AG04450 (cell line): ENCODE data around the gene SOWAHA. TPM values are rescaled to one million over a fixed set of nuclear protein-coding genes. Genes with fewer than 3 reads are reported as not detected.

Source experiments
- CTCF ChIA-PET: fragments of 300-600, 350-600 bp; formaldehyde crosslinking; extraction: SDS; loops from one replicate; lab custom pipeline; 2022; ENCODE audit warnings: antibody characterized with exemption, inconsistent platforms; lab: Charles Lee
- POLR2A ChIA-PET: fragments of 350-600 bp; formaldehyde crosslinking; extraction: SDS; loops from one replicate; lab custom pipeline; 2021; ENCODE audit warnings: antibody characterized with exemption, inconsistent platforms; lab: Yijun Ruan, JAX
- DNase-seq: peaks from one replicate; pipeline ENCODE4 v3.0.0-alpha.2; 2011; ENCODE audit warnings: low read depth, low spot score
- H3K27ac ChIP-seq: one replicate; pipeline ENCODE4 v1.5.1; 2012; ENCODE audit warnings: low read depth, low read length, control low read depth
- H3K27me3 ChIP-seq: one replicate; pipeline ENCODE4 v1.6.0; 2012; ENCODE audit warnings: low read length; ENCODE audit not compliant: control insufficient read depth, insufficient read depth
- H3K4me3 ChIP-seq: 2 replicates; pipeline ENCODE4 v1.5.1; 2011; ENCODE audit warnings: mild to moderate bottlenecking, low read depth, low read length, control low read depth
- H3K9me3 ChIP-seq: 2 replicates; pipeline ENCODE4 v1.5.1; 2012; ENCODE audit warnings: low read length; ENCODE audit not compliant: control insufficient read depth, insufficient read depth
- polyA plus RNA-seq: library from polyadenylated mRNA; depleted of rRNA; stranded (reverse); fragments of >200 nt; gene quantifications from 2 replicates; pipeline ENCODE4 v1.2.3, GENCODE V29; 2011
- TF ChIP-seq, protein P1 (sequence below): IDR thresholded peaks from 2 replicates; pipeline ENCODE4 v1.5.1; 2011; ENCODE audit warnings: low read depth, low read length, control low read depth, inconsistent platforms

SOWAHA gene
- polyA plus RNA-seq, 1 experiment, result not detected

DNA sequence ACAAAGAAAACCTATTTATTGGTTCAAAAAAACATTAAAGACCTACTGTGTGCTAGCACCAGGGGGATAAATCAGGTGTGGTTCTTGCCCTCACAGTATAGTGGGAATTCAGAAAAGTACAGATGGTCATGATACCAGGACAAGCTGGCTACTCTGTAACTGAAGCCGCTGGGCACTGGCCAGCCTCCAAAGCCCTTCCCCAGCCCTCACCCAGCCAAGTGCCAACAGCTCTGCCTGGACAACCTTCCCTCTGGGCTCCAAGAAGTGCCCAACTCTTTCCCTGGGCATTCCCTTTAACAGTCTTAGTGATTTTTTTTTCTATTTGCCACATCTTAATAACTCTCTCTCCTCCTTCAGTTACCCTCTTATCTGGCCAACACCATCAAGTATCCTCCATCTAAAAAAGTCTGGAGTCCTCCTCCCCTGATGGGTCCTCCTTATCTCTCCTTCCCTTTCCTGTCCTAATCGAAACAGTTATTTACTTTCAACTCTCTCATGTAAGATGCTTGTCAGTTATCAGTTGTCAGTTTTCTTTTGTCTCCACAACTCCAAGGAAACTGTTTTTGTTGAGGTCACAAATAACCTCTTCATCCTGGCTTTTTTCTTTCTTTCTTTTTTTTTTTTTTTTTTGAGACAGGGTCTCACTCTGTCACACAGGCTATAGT is 22.8 kb upstream of the SOWAHA start:
- ChIA-PET CTCF (interaction anchor here (0.7 to 1.7 kb wide), 2 partner anchors 30 to 292 kb away, joined by 3 to 6 read pairs; no protein-coding TSS in a partner anchor), POLR2A (no interaction called here)
- no peak for DNase-seq
- no peak overlapping the region for H3K4me3 ChIP-seq
- no peak overlapping the region for H3K27ac ChIP-seq
- TF ChIP-seq, protein P1, sequence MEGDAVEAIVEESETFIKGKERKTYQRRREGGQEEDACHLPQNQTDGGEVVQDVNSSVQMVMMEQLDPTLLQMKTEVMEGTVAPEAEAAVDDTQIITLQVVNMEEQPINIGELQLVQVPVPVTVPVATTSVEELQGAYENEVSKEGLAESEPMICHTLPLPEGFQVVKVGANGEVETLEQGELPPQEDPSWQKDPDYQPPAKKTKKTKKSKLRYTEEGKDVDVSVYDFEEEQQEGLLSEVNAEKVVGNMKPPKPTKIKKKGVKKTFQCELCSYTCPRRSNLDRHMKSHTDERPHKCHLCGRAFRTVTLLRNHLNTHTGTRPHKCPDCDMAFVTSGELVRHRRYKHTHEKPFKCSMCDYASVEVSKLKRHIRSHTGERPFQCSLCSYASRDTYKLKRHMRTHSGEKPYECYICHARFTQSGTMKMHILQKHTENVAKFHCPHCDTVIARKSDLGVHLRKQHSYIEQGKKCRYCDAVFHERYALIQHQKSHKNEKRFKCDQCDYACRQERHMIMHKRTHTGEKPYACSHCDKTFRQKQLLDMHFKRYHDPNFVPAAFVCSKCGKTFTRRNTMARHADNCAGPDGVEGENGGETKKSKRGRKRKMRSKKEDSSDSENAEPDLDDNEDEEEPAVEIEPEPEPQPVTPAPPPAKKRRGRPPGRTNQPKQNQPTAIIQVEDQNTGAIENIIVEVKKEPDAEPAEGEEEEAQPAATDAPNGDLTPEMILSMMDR, result no peak
- H3K9me3 ChIP-seq, result no peaks in the 10 kb centered on the region
- peaks cover 8% of the 10 kb centered on the region for H3K27me3 ChIP-seq

DNA sequence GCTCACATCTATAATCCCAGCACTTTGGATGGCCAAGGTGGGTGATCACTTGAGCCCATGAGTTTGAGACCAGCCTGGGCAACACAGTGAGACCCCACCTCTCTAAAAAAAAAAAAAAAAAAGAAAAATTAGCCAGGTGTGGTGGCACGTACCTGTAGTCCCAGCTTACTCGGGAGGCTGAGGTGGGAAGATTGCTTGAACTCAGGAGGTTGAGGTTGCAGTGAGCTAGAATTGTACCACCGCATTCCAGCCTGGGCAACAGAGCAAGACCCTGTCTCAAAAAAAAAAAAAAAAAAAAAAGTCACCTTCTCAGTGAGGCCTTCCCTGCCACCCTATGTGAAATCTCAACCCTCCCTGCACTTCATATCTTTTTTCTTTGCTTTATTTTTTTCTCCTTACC is 22.1 kb upstream of the SOWAHA start:
- H3K4me3 ChIP-seq, result no peak overlapping the region
- ChIA-PET CTCF (interaction anchor here (0.7 to 2.4 kb wide), 2 partner anchors 29 to 293 kb away, joined by 3 to 9 read pairs; no protein-coding TSS in a partner anchor), POLR2A (no interaction called here)

DNA sequence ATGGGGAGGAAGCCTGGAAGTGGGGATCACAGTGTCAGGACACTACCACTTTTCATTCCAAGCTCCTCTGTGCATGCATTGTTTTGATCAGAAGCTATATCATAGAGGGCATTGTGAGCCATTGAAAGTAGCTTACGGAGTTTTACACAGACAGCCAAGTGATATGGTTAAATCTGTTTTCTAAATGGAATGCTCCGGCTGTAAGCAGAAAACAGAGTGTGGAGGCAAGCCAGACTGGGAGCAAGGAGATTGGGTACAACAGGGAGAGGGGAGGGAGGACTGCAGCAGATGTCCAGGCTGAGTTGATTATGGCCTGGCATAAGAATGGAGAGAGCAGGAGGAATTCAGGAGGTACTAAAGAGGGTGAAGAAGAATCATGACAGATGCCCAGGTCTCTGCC is 15.5 kb upstream of the SOWAHA start:
- Histone ChIP-seq H3K4me3 (no peak overlapping the region), H3K27me3 (peaks cover 27% of the 10 kb centered on the region), H3K27ac (no peak overlapping the region), H3K9me3 (no peaks in the 10 kb centered on the region)
- CTCF ChIA-PET, result interaction anchor here (0.7 to 6.7 kb wide), 5 partner anchors 10 to 412 kb away, joined by 4 to 54 read pairs (median 6); no protein-coding TSS in a partner anchor
- POLR2A ChIA-PET, result no interaction called here
- TF ChIP-seq, protein P1, result no peak
- no peak for DNase-seq

More for the DNA sequence above, 22.1 kb upstream of the SOWAHA start:
- DNase-seq, result no peak
- Histone ChIP-seq H3K9me3 (no peaks in the 10 kb centered on the region), H3K27ac (no peak overlapping the region), H3K27me3 (peaks cover 8% of the 10 kb centered on the region)
- TF ChIP-seq, protein P1, result no peak

DNA sequence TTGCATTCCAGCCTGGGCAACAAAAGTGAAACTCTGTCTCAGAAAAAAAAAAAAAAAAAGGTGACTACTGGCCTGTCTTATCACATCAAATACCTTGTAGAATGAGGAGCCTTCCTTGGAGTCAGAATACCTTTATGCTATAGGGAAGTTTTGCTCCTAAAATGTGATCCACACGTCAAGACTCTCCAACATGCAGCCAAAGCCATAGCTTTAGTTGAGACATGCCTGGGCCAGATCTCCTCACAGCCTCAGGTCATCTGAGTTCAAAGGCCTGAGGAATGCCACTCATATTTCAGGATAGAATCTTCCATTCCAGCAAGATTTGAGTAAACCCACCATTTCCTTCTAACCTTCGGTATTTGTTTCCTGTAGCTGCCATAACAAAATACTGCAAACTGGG is 13.7 kb upstream of the SOWAHA start:
- peaks cover 27% of the 10 kb centered on the region for H3K27me3 ChIP-seq
- no peak overlapping the region for H3K27ac ChIP-seq
- ChIA-PET CTCF (interaction anchor here (1.5 to 6.7 kb wide), 2 partner anchors 21 to 413 kb away, joined by 4 to 54 read pairs; no protein-coding TSS in a partner anchor), POLR2A (no interaction called here)
- DNase-seq, result no peak
- H3K4me3 ChIP-seq, result no peak overlapping the region
- no peaks in the 10 kb centered on the region for H3K9me3 ChIP-seq
- TF ChIP-seq, protein P1, result no peak

DNA sequence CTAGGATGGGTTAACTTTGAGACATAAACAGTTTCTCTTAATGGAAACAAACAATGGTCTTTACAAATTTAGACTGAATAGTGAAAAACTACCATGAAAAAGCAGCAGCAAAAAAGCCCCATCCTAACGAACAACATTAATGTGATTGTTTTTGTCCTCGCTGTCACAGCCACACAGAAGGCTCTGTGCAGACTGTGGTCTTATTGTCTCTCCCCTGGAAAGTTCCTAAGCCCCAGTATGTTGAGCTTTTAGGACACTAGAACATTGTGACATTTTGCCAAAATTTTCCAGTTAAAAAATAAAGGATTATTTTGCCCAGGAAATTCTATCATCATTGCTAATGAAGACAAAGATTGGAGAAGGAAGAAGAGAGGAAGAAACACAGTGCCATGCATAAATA is 12.6 kb upstream of the SOWAHA start:
- ChIA-PET CTCF (interaction anchor here (1.4 to 6.7 kb wide), 2 partner anchors 20 to 414 kb away, joined by 3 to 54 read pairs; no protein-coding TSS in a partner anchor), POLR2A (no interaction called here)
- H3K9me3 ChIP-seq, result no peaks in the 10 kb centered on the region
- TF ChIP-seq, protein P1, result no peak
- H3K4me3 ChIP-seq, result no peak overlapping the region
- H3K27ac ChIP-seq, result no peak overlapping the region
- DNase-seq, result no peak
- H3K27me3 ChIP-seq, result peaks cover 27% of the 10 kb centered on the region
